NCI-H2227 (cell line): Measurements from ENCODE around the gene SDCCAG8.

Experiments used
- DNase-seq: peaks from one replicate; lab custom pipeline; 2025; ENCODE audit not compliant: unreplicated experiment; lab: John Stamatoyannopoulos, UW

SDCCAG8 gene

GRCh38 chr1:243539636-243540035, 283.8 kb downstream of the SDCCAG8 start:
- DNase-seq: no peak

- no peak for DNase-seq
Observed at GRCh38 chr1:243542739-243543415, 287.0 kb downstream of the SDCCAG8 start.

GRCh38 chr1:243543501-243543900, 287.7 kb downstream of the SDCCAG8 start:
- no peak for DNase-seq

GRCh38 chr1:243546457-243546856, 290.6 kb downstream of the SDCCAG8 start:
- no peak for DNase-seq

- DNase-seq: no peak
Observed at GRCh38 chr1:243547891-243548290, 292.1 kb downstream of the SDCCAG8 start.

- DNase-seq: no peak
Observed at GRCh38 chr1:243548516-243548915, 292.7 kb downstream of the SDCCAG8 start.

- DNase-seq: no peak
Observed at GRCh38 chr1:243549108-243549507, 293.3 kb downstream of the SDCCAG8 start.
